Coronary artery (tissue), 2 donors: ENCODE measurements around the gene ROR1.

Source experiments
- DNase-seq: peaks from one replicate; pipeline ENCODE4 v3.0.0-alpha.2; 2017; ENCODE audit warnings: low spot score
- H3K27ac ChIP-seq, 2 donors: fragments of 200-600 bp; sonication (generic); one replicate each; pipeline ENCODE4 v1.5.1; 2016 to 2019
- H3K4me3 ChIP-seq: fragments of 200-600 bp; sonication (generic); 2 replicates; pipeline ENCODE4 v1.5.1; 2016; ENCODE audit warnings: mild to moderate bottlenecking, moderate library complexity
- TF ChIP-seq, protein P1 (sequence below): fragments of 200-600 bp; sonication (generic); IDR thresholded peaks from one replicate; pipeline ENCODE4 v1.5.1; 2019; ENCODE audit warnings: antibody characterized with exemption

The ROR1 gene

DNA sequence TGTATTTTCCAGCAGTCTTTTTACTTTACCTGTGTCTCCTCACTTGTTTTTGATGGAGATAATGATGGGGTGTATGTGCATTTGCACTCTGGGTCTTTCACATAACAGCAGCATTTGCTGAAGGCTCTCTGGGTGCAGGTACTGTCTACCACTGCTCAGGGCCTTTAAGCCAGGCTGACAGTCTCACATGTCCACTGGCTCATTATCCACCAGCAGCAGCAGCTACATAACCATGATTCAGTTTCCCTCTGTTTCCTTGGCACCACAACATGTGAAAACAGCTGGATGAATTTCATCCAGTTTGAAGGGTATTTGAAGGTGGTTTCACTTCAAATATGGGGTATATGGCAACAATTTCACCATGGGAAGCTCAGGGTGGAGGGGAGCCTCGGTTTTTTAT lies 41.2 kb upstream of the ROR1 start:
- H3K27ac ChIP-seq, result peak overlapping the region; percentile 6 to 19

DNA sequence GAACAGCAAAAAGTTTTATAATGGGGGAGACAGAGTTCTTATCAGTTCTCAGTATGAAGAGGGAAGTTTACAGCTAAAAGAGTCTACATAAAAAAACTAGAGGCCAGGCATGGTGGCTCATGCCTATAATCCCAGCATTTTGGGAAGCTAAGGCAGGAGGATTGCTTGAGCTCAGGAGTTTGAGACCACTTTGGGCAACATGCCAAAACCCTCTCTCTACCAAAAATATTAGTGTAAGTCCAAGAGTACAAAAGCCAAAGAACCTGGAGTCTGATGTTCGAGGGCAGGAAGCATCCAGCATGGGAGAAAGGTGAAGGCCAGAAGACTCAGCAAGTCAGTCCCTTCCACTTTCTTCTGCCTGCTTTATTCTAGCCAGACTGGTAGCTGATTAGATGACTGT lies 35.0 kb upstream of the ROR1 start:
- no peak for DNase-seq
- TF ChIP-seq, protein P1, sequence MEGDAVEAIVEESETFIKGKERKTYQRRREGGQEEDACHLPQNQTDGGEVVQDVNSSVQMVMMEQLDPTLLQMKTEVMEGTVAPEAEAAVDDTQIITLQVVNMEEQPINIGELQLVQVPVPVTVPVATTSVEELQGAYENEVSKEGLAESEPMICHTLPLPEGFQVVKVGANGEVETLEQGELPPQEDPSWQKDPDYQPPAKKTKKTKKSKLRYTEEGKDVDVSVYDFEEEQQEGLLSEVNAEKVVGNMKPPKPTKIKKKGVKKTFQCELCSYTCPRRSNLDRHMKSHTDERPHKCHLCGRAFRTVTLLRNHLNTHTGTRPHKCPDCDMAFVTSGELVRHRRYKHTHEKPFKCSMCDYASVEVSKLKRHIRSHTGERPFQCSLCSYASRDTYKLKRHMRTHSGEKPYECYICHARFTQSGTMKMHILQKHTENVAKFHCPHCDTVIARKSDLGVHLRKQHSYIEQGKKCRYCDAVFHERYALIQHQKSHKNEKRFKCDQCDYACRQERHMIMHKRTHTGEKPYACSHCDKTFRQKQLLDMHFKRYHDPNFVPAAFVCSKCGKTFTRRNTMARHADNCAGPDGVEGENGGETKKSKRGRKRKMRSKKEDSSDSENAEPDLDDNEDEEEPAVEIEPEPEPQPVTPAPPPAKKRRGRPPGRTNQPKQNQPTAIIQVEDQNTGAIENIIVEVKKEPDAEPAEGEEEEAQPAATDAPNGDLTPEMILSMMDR, result no peak
- H3K27ac ChIP-seq, result no peak overlapping the region
- H3K4me3 ChIP-seq, result no peak overlapping the region

More for the DNA sequence above, 41.2 kb upstream of the ROR1 start:
- DNase-seq, result no peak
- TF ChIP-seq, protein P1, result no peak
- no peak overlapping the region for H3K4me3 ChIP-seq

- TF ChIP-seq, protein P1, result no peak
- no peak overlapping the region for H3K4me3 ChIP-seq
- H3K27ac ChIP-seq, result no peak overlapping the region
Measured at GRCh38 chr1:63739452-63739851, 34.4 kb upstream of the ROR1 start.

GRCh38 chr1:63740432-63740831 lies 33.4 kb upstream of the ROR1 start:
- DNase-seq, result no peak
- H3K27ac ChIP-seq, result no peak overlapping the region
- no peak overlapping the region for H3K4me3 ChIP-seq
- TF ChIP-seq, protein P1, result no peak

More at GRCh38 chr1:63739452-63739851, 34.4 kb upstream of the ROR1 start:
- DNase-seq, result no peak

DNA sequence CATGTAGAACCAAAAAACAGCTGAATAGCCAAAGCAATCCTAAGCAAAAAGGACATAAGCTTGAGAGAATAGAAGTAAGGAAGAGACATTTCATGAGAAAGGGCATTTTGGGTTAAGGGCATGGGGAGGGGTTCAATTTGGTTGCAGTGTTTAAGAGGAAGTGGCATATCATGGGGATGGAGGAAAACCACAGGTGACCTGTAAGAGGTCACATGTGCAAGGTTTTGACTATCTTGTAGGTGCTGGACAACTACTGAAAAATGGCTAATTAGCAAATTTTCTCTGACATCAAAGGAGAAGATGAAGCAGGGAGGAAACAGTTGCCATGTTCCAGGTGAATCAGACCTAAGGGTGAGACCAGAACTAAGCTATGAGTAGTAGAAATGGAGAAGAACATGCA lies 31.3 kb upstream of the ROR1 start:
- no peak overlapping the region for H3K27ac ChIP-seq
- TF ChIP-seq, protein P1, result no peak
- DNase-seq, result no peak
- H3K4me3 ChIP-seq, result no peak overlapping the region

DNA sequence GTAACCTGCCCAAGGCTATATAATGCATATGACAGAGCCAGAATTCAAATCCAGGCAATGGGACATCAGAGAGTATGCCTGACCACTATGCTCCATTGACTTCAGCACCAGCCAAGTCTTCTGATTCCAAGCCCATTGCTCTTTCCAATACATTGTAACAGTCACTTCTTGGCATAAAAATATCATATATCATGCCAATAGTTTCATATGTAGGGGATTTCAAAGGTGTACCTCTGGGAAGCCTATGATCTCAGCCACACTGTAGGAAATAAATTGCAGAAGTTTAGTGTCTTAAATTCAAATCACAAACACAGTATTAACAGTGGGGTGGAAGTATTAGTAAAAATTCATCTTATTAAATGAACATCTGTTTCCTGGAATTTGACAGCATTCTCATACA lies 30.0 kb upstream of the ROR1 start:
- TF ChIP-seq, protein P1, result no peak
- Histone ChIP-seq H3K4me3 (no peak overlapping the region), H3K27ac (no peak overlapping the region)
- no peak for DNase-seq

GRCh38 chr1:63746129-63746864 lies 27.5 kb upstream of the ROR1 start:
- TF ChIP-seq, protein P1, result no peak
- DNase-seq, result no peak
- H3K27ac ChIP-seq, result no peak overlapping the region
- H3K4me3 ChIP-seq, result no peak overlapping the region
